Endodermal cell (in vitro differentiated cells): ENCODE results near the gene NEK9. TPM values are rescaled to one million over a fixed set of nuclear protein-coding genes. Genes with fewer than 3 reads are reported as not detected.

ENCODE experiments used
- DNase-seq: peaks from one replicate; pipeline ENCODE4 v3.0.0-alpha.2; 2017
- H3K27ac ChIP-seq: 2 replicates; pipeline ENCODE4 v1.5.1; 2013; ENCODE audit warnings: mild to moderate bottlenecking, low read depth, low read length, moderate library complexity
- H3K27me3 ChIP-seq: 2 replicates; pipeline ENCODE4 v1.6.1; 2013; ENCODE audit warnings: mild to moderate bottlenecking, low read length, moderate library complexity; ENCODE audit not compliant: insufficient read depth, control insufficient read depth, poor library complexity, severe bottlenecking
- H3K36me3 ChIP-seq: 2 replicates; pipeline ENCODE4 v1.7.0; 2013; ENCODE audit warnings: mild to moderate bottlenecking, low read length, moderate library complexity; ENCODE audit not compliant: control insufficient read depth, insufficient read depth
- H3K4me1 ChIP-seq: one replicate; pipeline ENCODE4 v1.7.0; 2013; ENCODE audit warnings: low read length; ENCODE audit not compliant: control insufficient read depth, insufficient read depth
- H3K4me3 ChIP-seq: 2 replicates; pipeline ENCODE4 v1.5.1; 2013; ENCODE audit warnings: mild to moderate bottlenecking, low read length, moderate library complexity
- H3K9ac ChIP-seq: 2 replicates; pipeline ENCODE4 v1.6.1; 2013; ENCODE audit warnings: mild to moderate bottlenecking, low read length, moderate library complexity; ENCODE audit not compliant: poor library complexity, severe bottlenecking; ENCODE audit errors: extremely low read depth
- H3K9me3 ChIP-seq: 2 replicates; pipeline ENCODE4 v1.6.1; 2013; ENCODE audit warnings: mild to moderate bottlenecking, low read length, moderate library complexity; ENCODE audit not compliant: control insufficient read depth
- H3K27ac Mint-ChIP-seq: 2 replicates; pipeline ENCODE4 v1.8.0; 2020; ENCODE audit warnings: mixed read lengths
- H3K27me3 Mint-ChIP-seq: 2 replicates; pipeline ENCODE4 v1.8.0; 2021; ENCODE audit warnings: mild to moderate bottlenecking, mixed read lengths; ENCODE audit not compliant: insufficient read depth
- H3K36me3 Mint-ChIP-seq: 2 replicates; pipeline ENCODE4 v1.8.0; 2020; ENCODE audit warnings: low read depth, mixed read lengths
- H3K4me1 Mint-ChIP-seq: 2 replicates; pipeline ENCODE4 v1.8.0; 2020; ENCODE audit warnings: mixed read lengths
- H3K4me3 Mint-ChIP-seq: 2 replicates; pipeline ENCODE4 v1.8.0; 2020; ENCODE audit warnings: mild to moderate bottlenecking, moderate library complexity, mixed read lengths
- H3K9me3 Mint-ChIP-seq: 2 replicates; pipeline ENCODE4 v1.8.0; 2020; ENCODE audit warnings: mild to moderate bottlenecking, mixed read lengths
- CTCF ChIP-seq: fragments of 200-600 bp; sonication (generic); conservative IDR thresholded peaks from 2 replicates; pipeline ENCODE4 v1.5.0; 2021; ENCODE audit warnings: antibody characterized with exemption, mild to moderate bottlenecking
- WGBS, 2 experiments: methylation state at CpG; one replicate each; pipeline versions ENCODE4 v1.1.5 to v1.1.7; 2013; ENCODE audit warnings: missing lambda C conversion rate in 2 of 2, mixed read lengths in 1 of 2; ENCODE audit not compliant: insufficient coverage in 1 of 2, insufficient read length in 1 of 2; 5-methylcytosine and 5-hydroxymethylcytosine counted together
- total RNA-seq, 2 donors: library from RNA; stranded (reverse); fragmentation: NEBNext Ultra II Directional in 1 of 2; extraction: Animal tissue kit (Norgen Biotek cat#: 25700) in 1 of 2; gene quantifications; 2 replicates in 1 of 2; 3 replicates in 1 of 2; pipeline ENCODE4 v1.2.1, GENCODE V29; 2021

The NEK9 gene
- total RNA-seq, 2 donors from 2014 or later, result 74.1 to 97.5 TPM

GRCh38 chr14:75088566-75089373 lies 38.1 kb downstream of the NEK9 start:
- 71 to 76% methylated on average over 5 to 7 of the region's 7 CpGs for WGBS, 2 experiments
- peaks cover 8% of the 10 kb centered on the region for H3K4me1 Mint-ChIP-seq
- H3K9me3 ChIP-seq, result no peaks in the 10 kb centered on the region
- H3K27me3 ChIP-seq, result no peaks in the 10 kb centered on the region
- H3K27me3 Mint-ChIP-seq, result no peaks in the 10 kb centered on the region
- DNase-seq, result peak; percentile 83
- no peak overlapping the region for H3K4me3 Mint-ChIP-seq
- H3K9ac ChIP-seq, result no peak overlapping the region
- H3K36me3 ChIP-seq, result peaks cover 63% of the 10 kb centered on the region
- H3K27ac Mint-ChIP-seq, result no peak overlapping the region
- H3K9me3 Mint-ChIP-seq, result no peaks in the 10 kb centered on the region
- no peak overlapping the region for H3K4me3 ChIP-seq
- peaks cover 4% of the 10 kb centered on the region for H3K4me1 ChIP-seq
- H3K27ac ChIP-seq, result no peak overlapping the region
- TF ChIP-seq CTCF, result peak; percentile 90
- H3K36me3 Mint-ChIP-seq, result peaks cover 62% of the 10 kb centered on the region

GRCh38 chr14:75088153-75088552 lies 38.7 kb downstream of the NEK9 start:
- TF ChIP-seq CTCF, result no peak
- Histone ChIP-seq H3K27me3 (no peaks in the 10 kb centered on the region), H3K9me3 (no peaks in the 10 kb centered on the region), H3K4me3 (no peak overlapping the region), H3K27ac (no peak overlapping the region), H3K9ac (no peak overlapping the region), H3K36me3 (peaks cover 60% of the 10 kb centered on the region), H3K4me1 (peaks cover 4% of the 10 kb centered on the region)
- Mint-ChIP-seq H3K9me3 (no peaks in the 10 kb centered on the region), H3K27me3 (no peaks in the 10 kb centered on the region), H3K36me3 (peaks cover 61% of the 10 kb centered on the region), H3K27ac (no peak overlapping the region), H3K4me1 (peaks cover 8% of the 10 kb centered on the region), H3K4me3 (no peak overlapping the region)
- WGBS, 2 experiments, result 93 to 95% methylated on average over 2 of the region's 2 CpGs
- DNase-seq, result no peak

- no peak overlapping the region for H3K27ac ChIP-seq
- H3K9me3 Mint-ChIP-seq, result no peaks in the 10 kb centered on the region
- no peak overlapping the region for H3K4me3 Mint-ChIP-seq
- H3K27me3 Mint-ChIP-seq, result no peaks in the 10 kb centered on the region
- H3K27me3 ChIP-seq, result no peaks in the 10 kb centered on the region
- H3K36me3 ChIP-seq, result peaks cover 49% of the 10 kb centered on the region
- DNase-seq, result no peak
- H3K36me3 Mint-ChIP-seq, result peaks cover 52% of the 10 kb centered on the region
- H3K9ac ChIP-seq, result no peak overlapping the region
- no peak overlapping the region for H3K27ac Mint-ChIP-seq
- 85 to 90% methylated on average over 5 of the region's 5 CpGs for WGBS, 2 experiments
- no peak overlapping the region for H3K4me3 ChIP-seq
- H3K9me3 ChIP-seq, result no peaks in the 10 kb centered on the region
- H3K4me1 Mint-ChIP-seq, result no peaks in the 10 kb centered on the region
- no peak for TF ChIP-seq CTCF
- no peaks in the 10 kb centered on the region for H3K4me1 ChIP-seq
Observed at GRCh38 chr14:75084513-75084912, 42.3 kb downstream of the NEK9 start.
